Measurements from ENCODE around the gene RPS21. TPM values are rescaled to one million over a fixed set of nuclear protein-coding genes. Genes with fewer than 3 reads are reported as not detected.

The RPS21 gene
- total and polyA plus RNA-seq, 2 of the 13 experiments (the other 11 are each of a cell fraction or from before 2014, with no cell fraction given), result 2,647 to 11,063 TPM

DNA sequence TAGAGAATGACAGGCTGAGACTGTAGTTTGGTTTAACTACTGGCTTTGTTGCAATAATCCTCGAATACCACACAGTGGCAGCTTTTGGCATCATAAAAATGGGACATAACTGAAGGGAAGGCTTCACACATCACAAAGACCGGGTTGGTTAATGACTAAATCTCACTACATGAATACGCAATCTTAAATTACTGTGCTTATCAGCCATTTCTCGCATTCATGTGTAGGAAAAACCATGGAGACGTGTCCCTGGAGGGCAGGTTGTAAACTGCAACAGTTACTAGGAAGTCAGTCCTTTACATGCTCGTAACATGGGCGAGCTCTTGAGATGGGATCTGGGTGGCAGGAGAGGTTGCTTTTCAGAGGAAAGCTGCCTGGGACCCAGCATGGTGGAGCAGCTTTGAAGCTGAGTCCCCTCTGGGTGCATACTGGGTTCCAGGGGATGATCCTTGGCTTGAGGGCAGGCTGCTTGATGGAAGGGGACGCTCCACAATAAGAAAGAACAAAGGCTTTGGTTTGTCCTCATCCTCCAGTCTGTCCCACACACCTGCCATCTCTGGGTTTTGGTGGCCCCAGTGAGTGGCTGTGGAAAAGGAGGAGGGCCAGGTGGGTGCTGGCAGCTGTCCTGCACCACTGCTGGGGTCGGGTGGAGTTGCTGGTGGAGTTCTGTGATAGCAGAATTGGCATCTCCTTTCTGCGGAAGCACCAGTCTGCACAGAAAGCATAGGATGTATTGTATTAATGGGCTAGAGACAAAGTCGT is 2.1 kb downstream of the RPS21 start (continued):
- TF ChIP-seq ZNF816 (CRISPR knock-in tag; IDR thresholded peaks at IDR 0.05; ENCODE audit: borderline replicate concordance), result no peak
- no peak for TF ChIP-seq BORCS8-MEF2B (CRISPR knock-in tag; IDR thresholded peaks at IDR 0.05)
- TF ChIP-seq TBX3 (IDR thresholded peaks at IDR 0.05; ENCODE audit: borderline replicate concordance), result no peak
- TF ChIP-seq, protein P1, sequence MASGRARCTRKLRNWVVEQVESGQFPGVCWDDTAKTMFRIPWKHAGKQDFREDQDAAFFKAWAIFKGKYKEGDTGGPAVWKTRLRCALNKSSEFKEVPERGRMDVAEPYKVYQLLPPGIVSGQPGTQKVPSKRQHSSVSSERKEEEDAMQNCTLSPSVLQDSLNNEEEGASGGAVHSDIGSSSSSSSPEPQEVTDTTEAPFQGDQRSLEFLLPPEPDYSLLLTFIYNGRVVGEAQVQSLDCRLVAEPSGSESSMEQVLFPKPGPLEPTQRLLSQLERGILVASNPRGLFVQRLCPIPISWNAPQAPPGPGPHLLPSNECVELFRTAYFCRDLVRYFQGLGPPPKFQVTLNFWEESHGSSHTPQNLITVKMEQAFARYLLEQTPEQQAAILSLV (CRISPR knock-in tag; IDR thresholded peaks at IDR 0.05; ENCODE audit: borderline replicate concordance), result no peak
- TF ChIP-seq SP140L (CRISPR knock-in tag; IDR thresholded peaks at IDR 0.05; ENCODE audit: borderline replicate concordance), result no peak
- TF ChIP-seq, protein P2, sequence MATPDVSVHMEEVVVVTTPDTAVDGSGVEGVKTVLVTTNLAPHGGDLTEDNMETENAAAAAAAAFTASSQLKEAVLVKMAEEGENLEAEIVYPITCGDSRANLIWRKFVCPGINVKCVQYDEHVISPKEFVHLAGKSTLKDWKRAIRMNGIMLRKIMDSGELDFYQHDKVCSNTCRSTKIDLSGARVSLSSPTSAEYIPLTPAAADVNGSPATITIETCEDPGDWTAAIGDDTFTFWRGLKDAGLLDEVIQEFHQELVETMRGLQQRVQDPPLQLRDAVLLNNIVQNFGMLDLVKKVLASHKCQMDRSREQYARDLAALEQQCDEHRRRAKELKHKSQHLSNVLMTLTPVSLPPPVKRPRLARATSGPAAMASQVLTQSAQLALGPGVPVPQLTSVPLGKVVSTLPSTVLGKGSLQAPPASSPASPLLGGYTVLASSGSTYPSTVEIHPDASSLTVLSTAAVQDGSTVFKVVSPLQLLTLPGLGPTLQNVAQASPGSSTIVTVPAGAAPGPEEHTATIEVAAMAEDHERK (CRISPR knock-in tag; IDR thresholded peaks at IDR 0.05; ENCODE audit: low read depth), result no peak
- no peak for TF ChIP-seq ZNF720 (CRISPR knock-in tag; IDR thresholded peaks at IDR 0.05)
- TF ChIP-seq TSC22D2 (CRISPR knock-in tag; IDR thresholded peaks at IDR 0.05; ENCODE audit: borderline replicate concordance), result no peak
- TF ChIP-seq RFX5 (IDR thresholded peaks at IDR 0.05; ENCODE audit: low read depth, low read length), result no peak
- no peak for TF ChIP-seq ZMYM3 (CRISPR knock-in tag; IDR thresholded peaks at IDR 0.05)
- no peak for TF ChIP-seq DMAP1 (CRISPR knock-in tag; IDR thresholded peaks at IDR 0.05)
- no peak for TF ChIP-seq ZZZ3 (CRISPR knock-in tag; IDR thresholded peaks at IDR 0.05; ENCODE audit: borderline replicate concordance)
- TF ChIP-seq, protein P3, sequence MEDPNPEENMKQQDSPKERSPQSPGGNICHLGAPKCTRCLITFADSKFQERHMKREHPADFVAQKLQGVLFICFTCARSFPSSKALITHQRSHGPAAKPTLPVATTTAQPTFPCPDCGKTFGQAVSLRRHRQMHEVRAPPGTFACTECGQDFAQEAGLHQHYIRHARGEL (CRISPR knock-in tag; IDR thresholded peaks at IDR 0.05), result no peak
- TF ChIP-seq, protein P4, sequence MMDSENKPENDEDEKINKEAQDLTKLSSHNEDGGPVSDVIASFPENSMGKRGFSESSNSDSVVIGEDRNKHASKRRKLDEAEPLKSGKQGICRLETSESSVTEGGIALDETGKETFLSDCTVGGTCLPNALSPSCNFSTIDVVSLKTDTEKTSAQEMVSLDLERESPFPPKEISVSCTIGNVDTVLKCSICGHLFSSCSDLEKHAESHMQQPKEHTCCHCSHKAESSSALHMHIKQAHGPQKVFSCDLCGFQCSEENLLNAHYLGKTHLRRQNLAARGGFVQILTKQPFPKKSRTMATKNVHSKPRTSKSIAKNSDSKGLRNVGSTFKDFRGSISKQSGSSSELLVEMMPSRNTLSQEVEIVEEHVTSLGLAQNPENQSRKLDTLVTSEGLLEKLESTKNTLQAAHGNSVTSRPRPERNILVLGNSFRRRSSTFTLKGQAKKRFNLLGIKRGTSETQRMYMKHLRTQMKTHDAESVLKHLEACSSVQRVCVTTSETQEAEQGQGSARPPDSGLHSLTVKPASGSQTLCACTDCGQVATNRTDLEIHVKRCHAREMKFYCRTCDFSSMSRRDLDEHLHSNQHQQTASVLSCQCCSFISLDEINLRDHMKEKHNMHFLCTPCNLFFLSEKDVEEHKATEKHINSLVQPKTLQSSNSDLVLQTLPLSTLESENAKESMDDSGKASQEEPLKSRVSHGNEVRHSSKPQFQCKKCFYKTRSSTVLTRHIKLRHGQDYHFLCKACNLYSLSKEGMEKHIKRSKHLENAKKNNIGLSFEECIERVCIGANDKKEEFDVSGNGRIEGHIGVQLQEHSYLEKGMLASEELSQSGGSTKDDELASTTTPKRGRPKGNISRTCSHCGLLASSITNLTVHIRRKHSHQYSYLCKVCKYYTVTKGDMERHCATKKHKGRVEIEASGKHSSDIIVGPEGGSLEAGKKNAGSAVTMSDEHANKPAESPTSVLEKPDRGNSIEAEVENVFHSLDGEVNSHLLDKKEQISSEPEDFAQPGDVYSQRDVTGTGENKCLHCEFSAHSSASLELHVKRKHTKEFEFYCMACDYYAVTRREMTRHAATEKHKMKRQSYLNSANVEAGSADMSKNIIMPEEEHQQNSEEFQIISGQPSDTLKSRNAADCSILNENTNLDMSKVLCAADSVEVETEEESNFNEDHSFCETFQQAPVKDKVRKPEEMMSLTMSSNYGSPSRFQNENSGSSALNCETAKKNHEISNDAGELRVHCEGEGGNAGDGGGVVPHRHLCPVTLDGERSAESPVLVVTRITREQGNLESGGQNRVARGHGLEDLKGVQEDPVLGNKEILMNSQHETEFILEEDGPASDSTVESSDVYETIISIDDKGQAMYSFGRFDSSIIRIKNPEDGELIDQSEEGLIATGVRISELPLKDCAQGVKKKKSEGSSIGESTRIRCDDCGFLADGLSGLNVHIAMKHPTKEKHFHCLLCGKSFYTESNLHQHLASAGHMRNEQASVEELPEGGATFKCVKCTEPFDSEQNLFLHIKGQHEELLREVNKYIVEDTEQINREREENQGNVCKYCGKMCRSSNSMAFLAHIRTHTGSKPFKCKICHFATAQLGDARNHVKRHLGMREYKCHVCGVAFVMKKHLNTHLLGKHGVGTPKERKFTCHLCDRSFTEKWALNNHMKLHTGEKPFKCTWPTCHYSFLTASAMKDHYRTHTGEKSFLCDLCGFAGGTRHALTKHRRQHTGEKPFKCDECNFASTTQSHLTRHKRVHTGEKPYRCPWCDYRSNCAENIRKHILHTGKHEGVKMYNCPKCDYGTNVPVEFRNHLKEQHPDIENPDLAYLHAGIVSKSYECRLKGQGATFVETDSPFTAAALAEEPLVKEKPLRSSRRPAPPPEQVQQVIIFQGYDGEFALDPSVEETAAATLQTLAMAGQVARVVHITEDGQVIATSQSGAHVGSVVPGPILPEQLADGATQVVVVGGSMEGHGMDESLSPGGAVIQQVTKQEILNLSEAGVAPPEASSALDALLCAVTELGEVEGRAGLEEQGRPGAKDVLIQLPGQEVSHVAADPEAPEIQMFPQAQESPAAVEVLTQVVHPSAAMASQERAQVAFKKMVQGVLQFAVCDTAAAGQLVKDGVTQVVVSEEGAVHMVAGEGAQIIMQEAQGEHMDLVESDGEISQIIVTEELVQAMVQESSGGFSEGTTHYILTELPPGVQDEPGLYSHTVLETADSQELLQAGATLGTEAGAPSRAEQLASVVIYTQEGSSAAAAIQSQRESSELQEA (CRISPR knock-in tag; IDR thresholded peaks at IDR 0.05; ENCODE audit: not compliant biosample characterization), result no peak
- no peak for TF ChIP-seq RAD51 (IDR thresholded peaks at IDR 0.05; ENCODE audit: borderline replicate concordance)
- no peak for TF ChIP-seq KMT2B (CRISPR knock-in tag; IDR thresholded peaks at IDR 0.05)
- TF ChIP-seq, protein P5, sequence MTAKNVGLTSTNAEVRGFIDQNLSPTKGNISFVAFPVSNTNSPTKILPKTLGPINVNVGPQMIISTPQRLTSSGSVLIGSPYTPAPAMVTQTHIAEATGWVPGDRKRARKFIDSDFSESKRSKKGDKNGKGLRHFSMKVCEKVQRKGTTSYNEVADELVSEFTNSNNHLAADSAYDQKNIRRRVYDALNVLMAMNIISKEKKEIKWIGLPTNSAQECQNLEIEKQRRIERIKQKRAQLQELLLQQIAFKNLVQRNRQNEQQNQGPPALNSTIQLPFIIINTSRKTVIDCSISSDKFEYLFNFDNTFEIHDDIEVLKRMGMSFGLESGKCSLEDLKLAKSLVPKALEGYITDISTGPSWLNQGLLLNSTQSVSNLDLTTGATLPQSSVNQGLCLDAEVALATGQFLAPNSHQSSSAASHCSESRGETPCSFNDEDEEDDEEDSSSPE (CRISPR knock-in tag; IDR thresholded peaks at IDR 0.05), result no peak

Measured in HepG2 (cell line).